Thyroid gland (tissue), 4 donors: ENCODE data around the gene KMO.

Experiments
- POLR2A ChIP-seq, 2 donors: fragments of 450-650 bp; IDR thresholded peaks; one replicate each; pipeline ENCODE4 v1.6.1; 2017; ENCODE audit warnings: antibody characterized with exemption in 2 of 2, mild to moderate bottlenecking in 2 of 2, moderate library complexity in 1 of 2
- TF ChIP-seq, protein P1 (sequence below), 6 experiments: fragments of 200-600 bp in 3 of 6; fragments of 450-650 bp in 3 of 6; sonication (generic) in 3 of 6; IDR thresholded peaks; one replicate each; pipeline ENCODE4 v1.5.1; 2016 to 2019; ENCODE audit warnings: antibody characterized with exemption in 6 of 6, mild to moderate bottlenecking in 2 of 6, inconsistent platforms in 1 of 6, moderate library complexity in 1 of 6

DNA sequence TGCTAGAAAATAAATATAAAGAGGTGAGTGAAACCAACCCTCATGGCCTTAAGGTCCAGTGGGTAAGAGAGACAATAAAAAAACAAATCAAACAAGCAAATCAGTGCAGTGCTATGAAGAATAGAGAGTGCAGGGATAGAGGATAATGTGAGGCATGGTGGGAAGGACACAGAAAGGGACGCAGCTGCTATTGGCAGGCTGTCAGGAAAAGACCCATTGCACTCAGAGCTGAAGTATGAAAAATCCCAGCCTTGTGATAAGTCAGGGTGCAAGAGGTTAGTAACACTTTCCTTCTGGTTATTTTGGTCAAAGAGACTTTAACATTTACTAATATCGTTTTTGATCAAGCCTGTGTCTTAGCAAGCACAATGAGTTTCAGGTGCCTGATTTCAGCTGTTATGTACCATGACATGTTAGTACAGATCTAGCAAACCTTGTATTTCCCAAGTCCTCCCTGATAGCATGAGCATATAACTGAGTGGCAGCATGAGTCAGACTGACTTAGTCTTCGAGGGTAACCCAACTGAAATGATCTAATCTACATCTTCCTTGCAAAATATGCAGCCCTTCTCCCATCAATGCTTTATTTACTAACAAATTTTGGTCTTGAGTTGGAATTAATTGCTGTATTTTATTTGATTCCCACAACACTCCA is 76.3 kb downstream of the KMO start:
- TF ChIP-seq, protein P1, sequence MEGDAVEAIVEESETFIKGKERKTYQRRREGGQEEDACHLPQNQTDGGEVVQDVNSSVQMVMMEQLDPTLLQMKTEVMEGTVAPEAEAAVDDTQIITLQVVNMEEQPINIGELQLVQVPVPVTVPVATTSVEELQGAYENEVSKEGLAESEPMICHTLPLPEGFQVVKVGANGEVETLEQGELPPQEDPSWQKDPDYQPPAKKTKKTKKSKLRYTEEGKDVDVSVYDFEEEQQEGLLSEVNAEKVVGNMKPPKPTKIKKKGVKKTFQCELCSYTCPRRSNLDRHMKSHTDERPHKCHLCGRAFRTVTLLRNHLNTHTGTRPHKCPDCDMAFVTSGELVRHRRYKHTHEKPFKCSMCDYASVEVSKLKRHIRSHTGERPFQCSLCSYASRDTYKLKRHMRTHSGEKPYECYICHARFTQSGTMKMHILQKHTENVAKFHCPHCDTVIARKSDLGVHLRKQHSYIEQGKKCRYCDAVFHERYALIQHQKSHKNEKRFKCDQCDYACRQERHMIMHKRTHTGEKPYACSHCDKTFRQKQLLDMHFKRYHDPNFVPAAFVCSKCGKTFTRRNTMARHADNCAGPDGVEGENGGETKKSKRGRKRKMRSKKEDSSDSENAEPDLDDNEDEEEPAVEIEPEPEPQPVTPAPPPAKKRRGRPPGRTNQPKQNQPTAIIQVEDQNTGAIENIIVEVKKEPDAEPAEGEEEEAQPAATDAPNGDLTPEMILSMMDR (IDR thresholded peaks at IDR 0.05) = no peak
- TF ChIP-seq POLR2A (IDR thresholded peaks at IDR 0.05) = no peak
